ENCODE results near the gene ZSCAN20.
"Not testable (repeated sequence)": the region's sequence is repeated elsewhere in the genome, so short reads cannot be mapped to it uniquely, and the experiment has no call there.

Gene ZSCAN20

DNA sequence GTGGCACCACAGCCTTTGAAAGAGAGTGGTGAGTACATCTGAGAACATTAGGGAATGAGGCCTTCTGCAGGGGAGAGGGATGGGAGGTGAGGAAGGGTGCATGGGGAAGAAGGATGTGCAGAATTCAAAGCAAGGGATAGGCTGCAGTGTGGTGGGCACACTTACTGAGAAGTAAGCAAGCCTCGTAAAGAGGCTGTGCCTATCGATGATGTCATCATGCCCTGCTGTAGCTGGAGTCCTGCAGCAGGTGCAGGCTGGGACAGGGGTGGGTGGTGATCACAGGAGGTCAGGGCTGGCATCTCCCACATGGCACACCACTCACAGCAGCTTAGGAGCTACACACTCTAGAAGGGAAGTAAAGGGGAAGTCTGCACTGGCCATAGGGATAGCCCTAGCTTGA, 16.2 kb downstream of the ZSCAN20 start:
- no peak for DNase-seq (ENCODE audit: low read depth)

DNA sequence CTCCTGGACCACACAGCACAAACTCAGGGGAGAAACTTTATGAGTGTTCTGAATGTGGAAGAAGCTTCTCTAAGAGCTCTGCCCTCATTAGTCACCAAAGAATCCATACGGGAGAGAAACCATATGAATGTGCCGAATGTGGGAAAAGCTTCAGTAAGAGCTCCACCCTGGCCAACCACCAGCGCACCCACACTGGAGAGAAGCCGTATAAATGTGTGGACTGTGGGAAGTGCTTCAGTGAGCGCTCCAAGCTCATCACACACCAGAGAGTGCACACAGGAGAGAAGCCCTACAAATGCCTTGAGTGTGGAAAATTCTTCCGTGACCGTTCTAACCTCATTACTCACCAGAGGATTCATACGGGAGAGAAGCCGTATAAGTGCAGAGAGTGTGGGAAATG, 22.5 kb downstream of the ZSCAN20 start:
- DNase-seq (ENCODE audit: low read depth): no peak

DNA sequence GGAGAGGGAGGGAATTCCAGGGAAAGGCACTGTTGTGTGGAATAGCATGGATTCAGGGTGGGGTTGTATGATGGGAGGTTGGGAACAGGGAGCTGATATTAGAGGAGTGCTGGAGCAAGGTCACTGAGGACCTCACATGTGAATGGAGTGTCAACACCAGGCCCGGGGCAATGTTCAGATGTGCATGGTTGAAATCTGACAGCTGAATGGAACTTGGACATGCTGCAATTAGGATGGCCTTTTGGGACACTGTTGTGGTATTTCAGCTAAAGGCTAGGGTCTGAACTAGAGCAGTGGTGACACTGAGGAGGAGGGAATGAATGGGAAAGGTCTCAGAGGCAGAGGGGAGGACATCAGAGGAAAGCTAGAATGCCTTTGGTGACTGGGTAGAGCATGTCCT, 25.0 kb downstream of the ZSCAN20 start:
- no peak for DNase-seq (ENCODE audit: low read depth)

GRCh38 chr1:33500547-33500946, 28.1 kb downstream of the ZSCAN20 start:
- no peak for DNase-seq (ENCODE audit: low read depth)

GRCh38 chr1:33501309-33501708, 28.9 kb downstream of the ZSCAN20 start:
- DNase-seq (ENCODE audit: low read depth): no peak

- no peak for DNase-seq (ENCODE audit: low read depth)
Observed at GRCh38 chr1:33501774-33502173, 29.3 kb downstream of the ZSCAN20 start.

DNA sequence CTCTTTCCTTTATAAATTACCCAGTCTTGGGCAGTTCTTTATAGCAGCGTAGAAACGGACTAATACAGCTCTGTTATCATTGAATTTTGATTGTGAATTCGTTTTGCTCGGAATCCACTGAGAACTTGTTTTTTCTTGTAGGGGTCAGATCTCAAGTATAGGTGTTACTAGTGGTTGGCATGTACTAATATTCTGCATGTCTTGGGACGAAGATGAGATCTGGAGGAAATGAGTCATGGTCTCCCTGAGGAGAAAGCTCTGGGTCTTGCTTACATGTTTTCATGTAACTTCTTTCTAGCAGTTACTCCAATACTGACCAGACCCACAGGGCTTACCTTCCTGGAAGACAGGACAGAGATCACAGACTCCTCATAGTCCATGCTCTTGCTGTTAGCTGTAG, 30.3 kb downstream of the ZSCAN20 start:
- DNase-seq (ENCODE audit: low read depth): no peak

DNA sequence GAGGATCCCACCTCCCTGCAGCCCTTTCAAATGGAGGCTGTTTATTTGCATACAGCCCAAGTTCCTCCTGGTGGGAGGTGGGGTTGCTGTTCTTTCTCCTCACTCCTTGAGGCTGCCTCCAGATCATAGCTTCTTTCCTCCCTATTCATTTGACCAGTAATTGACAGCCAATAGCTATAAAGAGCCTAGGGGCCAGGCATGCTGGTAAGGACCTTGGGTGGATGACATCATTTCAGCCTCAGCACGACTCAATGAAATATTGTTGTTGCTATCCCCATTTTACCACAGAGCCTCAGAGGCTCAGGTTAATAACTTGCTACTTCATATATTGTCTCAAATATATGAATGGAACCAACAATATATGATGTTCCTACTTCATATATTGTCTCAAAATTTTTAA, 31.1 kb downstream of the ZSCAN20 start:
- DNase-seq (ENCODE audit: low read depth): no peak

DNA sequence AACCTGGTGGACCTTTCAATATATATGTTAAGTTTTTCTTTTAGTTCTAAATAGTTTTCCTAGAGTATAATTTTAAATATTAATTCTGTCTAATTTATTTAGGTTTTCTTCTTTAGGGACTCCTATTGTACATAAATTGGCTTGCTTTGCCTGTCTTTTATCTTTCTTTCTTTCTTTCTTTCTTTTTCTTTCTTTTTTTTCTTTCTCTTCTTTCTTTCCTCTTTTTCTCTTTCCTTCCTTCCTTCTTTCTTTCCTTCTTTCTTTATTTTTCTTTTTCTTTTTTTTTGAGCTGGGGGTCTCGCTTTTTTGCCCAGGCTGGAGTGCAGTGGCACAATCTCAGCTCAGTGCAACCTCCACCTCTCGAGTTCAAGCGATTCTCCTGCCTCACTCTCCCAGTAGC, 35.2 kb downstream of the ZSCAN20 start:
- DNase-seq (ENCODE audit: low read depth): no peak

DNA sequence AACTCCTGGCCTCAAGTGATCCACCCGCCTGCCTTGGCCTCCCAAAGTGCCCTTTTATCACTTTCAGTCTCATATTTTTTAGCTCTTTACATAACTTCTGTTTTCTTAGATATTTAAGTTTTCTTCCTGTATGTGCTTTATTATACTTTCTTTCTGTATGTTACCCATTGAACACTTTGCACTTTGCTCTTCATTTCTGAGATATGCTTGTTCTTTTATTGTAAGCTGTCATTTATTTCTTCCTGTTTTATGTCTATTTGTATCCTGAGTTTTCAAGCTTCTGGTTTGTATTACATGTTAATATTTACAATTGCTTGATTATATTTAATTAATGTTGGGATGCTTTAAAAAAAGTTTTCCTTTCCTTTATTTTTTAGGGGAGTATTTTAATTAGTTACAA, 35.7 kb downstream of the ZSCAN20 start:
- no peak for DNase-seq (ENCODE audit: low read depth)

GRCh38 chr1:33509276-33509675, 36.8 kb downstream of the ZSCAN20 start:
- not testable (repeated sequence) for DNase-seq (ENCODE audit: low read depth)

DNA sequence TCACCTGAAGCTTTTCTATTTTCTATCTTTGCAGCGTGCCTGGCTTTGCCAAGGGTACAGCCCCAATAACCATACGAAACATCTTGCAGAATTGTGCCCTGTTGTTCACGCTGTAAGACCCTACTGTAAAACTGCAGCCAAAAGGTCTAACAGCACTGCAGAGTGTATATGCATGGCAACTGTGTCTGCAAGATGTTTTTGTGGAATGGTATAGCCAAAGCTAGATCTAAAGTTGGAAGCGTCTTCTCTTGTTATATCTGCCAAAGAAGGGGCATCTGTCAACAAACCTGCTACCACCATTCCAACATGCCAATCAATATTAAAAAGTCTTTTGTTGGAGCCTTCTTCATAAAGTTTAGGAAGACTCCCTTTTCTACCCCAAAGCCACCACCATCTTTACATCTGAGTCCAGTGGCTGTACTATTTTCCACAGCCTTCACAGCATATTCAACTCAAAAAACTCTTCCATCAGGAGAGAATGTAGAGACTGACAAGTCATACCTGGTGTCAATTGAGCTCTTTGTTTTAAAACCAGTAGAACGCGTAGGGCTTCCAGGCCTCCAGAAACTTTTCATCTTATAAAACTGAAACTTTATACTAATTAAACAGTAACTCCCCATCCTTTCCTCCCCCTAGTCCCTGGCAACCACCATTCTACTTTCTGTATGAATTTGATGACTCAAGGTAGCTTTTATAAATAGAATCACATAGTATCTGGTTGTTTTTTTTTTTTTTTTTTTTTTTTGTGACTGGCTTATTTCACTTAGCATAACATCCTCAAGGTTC, 40.0 kb downstream of the ZSCAN20 start:
- no peak for DNase-seq (ENCODE audit: low read depth)

GRCh38 chr1:33515112-33515511, 42.7 kb downstream of the ZSCAN20 start:
- no peak for DNase-seq (ENCODE audit: low read depth)

DNA sequence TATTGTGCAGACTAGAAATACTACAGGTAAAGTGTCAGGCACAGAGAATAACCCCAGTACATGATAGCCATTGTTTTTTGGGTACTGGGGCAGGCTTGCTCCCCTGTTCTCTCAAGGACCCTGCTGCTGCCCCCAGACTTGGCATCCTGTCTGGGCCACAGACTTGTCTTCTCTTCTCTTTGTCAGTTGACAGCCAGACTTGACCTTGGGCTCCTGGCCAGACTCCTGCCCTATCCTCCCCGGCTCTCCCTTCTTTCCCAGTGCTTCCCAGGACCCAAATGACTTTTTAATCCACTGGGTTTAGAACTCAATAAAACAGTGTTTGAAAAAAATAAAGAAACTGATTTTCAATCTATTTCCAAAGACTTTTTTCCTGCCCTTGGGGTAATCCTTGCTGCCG, 43.2 kb downstream of the ZSCAN20 start:
- no peak for DNase-seq (ENCODE audit: low read depth)

DNA sequence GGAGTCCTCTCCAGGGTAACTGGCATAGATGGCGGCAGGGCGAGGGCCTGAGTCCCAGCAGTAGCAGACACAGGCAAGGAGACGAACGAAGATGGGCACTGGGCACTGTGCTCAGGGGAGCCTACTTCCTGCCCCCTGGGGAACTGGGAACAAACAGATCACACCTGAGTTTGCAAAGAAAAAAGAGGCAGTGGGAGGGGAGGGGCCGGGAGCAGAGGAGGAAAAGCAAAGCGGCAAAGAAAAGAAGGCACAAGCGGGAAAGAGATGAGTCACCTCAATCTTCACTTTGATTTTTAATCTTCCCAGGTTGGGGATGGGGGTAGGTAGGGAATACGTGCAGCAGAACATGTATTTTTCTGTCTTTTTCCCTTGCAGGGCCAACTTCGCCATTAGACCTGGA, 44.0 kb downstream of the ZSCAN20 start:
- no peak for DNase-seq (ENCODE audit: low read depth)

DNA sequence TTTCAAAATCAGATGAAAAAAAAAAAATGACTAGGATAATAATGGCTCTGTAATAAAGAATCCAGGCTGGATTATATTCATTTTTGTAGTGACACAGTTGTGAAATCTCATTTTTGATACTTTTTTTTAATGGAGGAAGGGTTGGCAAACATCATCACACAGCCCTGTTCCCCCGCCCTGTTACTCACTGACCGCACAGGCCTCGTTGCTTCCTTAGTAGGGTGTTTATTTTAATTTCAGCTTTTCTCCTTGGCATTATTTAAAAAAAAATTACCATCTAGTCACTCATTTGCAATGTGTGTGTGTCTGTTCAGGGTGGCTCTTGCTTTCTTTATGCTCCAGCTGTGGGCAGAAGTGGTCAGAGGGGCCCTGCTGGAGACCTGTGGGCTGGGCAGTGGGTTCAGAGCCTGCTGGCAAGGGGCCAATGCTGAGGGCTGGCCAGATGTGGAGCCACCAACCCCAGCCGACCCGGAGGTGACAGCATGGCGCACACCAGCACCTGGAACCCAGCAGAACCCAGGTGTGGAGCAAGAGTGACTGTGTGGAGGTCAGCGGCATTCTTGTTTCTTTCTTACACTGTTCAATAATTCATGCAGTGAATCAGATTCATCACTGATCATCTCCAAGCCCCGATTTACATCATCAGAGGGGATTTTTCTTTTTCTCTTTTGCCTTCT, 44.6 kb downstream of the ZSCAN20 start:
- no peak for DNase-seq (ENCODE audit: low read depth)

GRCh38 chr1:33517596-33518250, 45.3 kb downstream of the ZSCAN20 start:
- no peak for DNase-seq (ENCODE audit: low read depth)

- no peak for DNase-seq (ENCODE audit: low read depth)
Observed at GRCh38 chr1:33519240-33519884, 46.9 kb downstream of the ZSCAN20 start.

- no peak for DNase-seq (ENCODE audit: low read depth)
Observed at GRCh38 chr1:33524586-33524985, 52.1 kb downstream of the ZSCAN20 start.

DNA sequence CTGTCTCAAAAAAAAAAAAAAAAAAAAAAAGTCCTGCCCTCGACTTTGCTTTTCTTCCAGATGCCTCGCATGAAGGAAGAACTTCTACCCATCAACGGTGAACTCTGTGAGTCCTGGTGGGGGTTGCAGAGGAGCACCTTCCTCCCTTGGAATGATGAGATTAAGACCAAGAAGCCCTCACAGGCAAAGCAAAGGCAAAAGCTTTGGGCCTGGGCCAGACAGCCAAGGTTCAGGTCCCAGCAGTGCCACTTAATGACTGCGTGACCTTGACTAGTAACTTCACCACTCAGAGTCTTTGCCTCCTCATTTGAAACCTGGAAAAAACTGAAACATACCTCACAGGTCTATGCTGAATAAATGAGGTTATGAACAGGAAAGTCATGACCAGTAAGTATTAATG, 55.5 kb downstream of the ZSCAN20 start:
- DNase-seq (ENCODE audit: low read depth): no peak

DNA sequence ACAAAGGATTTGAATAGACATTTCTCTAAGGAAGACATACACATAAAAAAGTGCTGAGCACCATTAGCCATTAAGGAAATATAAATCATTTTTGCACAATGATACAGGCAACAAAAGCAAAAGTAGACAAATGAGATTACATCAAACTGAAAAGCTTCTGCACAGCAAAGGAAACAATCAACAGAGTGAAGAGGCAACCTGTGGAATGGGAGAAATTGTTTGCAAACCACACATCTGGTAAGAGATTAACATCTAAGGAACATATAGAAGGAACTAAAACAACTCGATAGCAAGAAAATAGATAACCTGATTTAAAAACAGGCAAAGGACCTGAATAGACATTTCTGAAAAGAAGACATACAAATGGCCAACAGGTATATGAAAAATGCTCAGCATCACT, 57.5 kb downstream of the ZSCAN20 start:
- DNase-seq (ENCODE audit: low read depth): no peak

- DNase-seq (ENCODE audit: low read depth): no peak
Observed at GRCh38 chr1:33532250-33532649, 59.8 kb downstream of the ZSCAN20 start.

DNA sequence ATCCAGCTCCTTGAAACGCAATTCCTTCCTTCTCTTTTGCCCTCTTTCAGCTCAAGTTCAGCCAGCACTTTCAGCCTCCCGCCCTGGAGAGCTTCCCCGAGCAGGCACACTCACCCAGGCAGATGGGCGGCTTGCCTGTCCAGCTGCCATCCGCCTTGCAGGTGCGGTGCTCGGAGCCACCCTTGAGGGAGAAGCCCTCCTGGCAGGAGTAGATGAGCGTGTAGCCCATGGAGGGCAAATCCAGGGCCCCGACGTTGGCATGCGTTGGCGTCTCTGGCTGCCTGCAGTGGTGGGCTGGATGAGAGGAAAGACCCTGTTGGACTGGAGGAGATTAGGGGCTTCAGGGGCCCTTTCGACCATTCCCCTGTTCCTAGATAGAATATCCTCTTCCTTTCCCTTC, 60.5 kb downstream of the ZSCAN20 start:
- no peak for DNase-seq (ENCODE audit: low read depth)
